Choroid plexus epithelial cell (primary cell): ENCODE data around the gene ICOS.
"Not testable (repeated sequence)": the region's sequence is repeated elsewhere in the genome, so short reads cannot be mapped to it uniquely, and the experiment has no call there.

Experiments
- DNase-seq: peaks from one replicate; pipeline ENCODE4 v3.0.0-alpha.2; 2010; ENCODE audit warnings: low read depth
- H3K4me3 ChIP-seq: 2 replicates; pipeline ENCODE4 v1.5.1; 2011; ENCODE audit warnings: low read depth, mild to moderate bottlenecking, control low read depth, low read length, moderate library complexity
- TF ChIP-seq, protein P1 (sequence below): conservative IDR thresholded peaks from 2 replicates; pipeline ENCODE4 v1.5.1; 2011; ENCODE audit warnings: low read depth, mild to moderate bottlenecking, control low read depth, inconsistent platforms, low read length, moderate library complexity

ICOS gene

DNA sequence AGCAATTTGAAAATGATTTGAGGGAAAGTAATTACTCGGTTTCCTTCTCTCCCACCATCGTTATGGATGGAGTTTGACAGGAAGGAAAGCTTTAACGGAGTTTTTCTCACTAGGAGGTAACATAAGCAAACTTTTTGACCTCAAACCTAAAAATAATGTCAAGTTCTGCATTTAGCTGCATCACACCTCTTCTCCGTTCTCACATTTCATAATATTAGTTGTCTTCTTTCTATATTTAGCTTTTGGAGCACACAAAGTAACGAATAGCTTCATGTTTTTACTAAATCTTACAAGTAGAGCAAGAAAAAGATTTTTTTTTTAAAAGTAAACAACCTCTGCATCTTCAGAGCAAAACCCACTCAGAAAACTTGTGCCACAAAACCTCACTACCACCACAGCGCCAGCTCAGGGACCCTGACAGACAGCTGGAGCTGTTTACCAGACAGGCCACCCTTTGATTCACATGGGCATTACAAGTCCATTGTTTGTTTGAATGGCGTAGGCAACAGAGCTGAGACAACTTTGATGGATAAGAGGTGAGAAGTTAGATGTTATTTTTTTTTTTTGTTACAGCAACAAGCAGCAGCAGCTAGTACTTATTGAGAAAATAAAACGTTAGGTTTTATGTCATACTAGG, 21.9 kb upstream of the ICOS start:
- DNase-seq: peak; percentile 36
- TF ChIP-seq, protein P1, sequence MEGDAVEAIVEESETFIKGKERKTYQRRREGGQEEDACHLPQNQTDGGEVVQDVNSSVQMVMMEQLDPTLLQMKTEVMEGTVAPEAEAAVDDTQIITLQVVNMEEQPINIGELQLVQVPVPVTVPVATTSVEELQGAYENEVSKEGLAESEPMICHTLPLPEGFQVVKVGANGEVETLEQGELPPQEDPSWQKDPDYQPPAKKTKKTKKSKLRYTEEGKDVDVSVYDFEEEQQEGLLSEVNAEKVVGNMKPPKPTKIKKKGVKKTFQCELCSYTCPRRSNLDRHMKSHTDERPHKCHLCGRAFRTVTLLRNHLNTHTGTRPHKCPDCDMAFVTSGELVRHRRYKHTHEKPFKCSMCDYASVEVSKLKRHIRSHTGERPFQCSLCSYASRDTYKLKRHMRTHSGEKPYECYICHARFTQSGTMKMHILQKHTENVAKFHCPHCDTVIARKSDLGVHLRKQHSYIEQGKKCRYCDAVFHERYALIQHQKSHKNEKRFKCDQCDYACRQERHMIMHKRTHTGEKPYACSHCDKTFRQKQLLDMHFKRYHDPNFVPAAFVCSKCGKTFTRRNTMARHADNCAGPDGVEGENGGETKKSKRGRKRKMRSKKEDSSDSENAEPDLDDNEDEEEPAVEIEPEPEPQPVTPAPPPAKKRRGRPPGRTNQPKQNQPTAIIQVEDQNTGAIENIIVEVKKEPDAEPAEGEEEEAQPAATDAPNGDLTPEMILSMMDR: no peak
- H3K4me3 ChIP-seq: no peak overlapping the region

DNA sequence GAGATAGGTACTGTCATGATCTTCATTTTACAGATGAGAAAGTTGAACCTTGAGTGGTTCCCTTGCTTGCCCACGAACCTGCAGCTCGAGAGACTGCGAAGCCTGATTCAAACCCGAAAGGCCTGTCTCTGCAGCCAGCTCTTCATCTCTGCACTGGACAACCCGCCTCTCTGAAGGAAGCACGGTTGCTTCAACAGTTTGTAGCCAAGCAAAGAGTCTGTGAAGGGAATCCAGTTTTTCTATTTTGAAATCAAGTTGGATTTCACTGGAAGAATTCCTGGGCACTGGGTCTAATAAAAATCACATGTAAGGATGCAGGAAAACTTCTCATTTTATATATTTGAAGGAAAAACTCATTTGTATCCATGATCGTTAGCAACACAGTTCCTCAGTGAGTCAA, 21.3 kb upstream of the ICOS start:
- no peak overlapping the region for H3K4me3 ChIP-seq
- TF ChIP-seq, protein P1: no peak
- DNase-seq: no peak

DNA sequence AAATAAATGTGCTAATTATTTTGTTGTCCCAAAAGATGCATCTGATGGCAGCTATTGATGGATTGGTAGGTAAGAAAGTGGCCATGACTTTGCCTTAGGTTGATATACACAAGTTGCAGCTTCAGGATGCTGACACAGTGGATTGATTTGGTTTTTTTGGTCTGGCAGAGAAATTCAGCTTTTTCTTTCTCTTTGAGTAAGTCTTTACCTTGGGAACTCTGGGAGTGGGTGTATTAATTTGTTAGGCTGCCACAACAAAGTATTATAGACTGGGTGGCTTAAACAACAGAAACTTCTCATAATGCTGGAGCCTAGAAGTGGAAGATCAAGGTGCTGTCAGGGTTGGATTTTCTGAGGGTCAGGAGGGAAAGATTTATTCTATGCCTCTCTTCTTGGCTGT, 19.8 kb upstream of the ICOS start:
- TF ChIP-seq, protein P1: no peak
- no peak overlapping the region for H3K4me3 ChIP-seq
- DNase-seq: no peak

DNA sequence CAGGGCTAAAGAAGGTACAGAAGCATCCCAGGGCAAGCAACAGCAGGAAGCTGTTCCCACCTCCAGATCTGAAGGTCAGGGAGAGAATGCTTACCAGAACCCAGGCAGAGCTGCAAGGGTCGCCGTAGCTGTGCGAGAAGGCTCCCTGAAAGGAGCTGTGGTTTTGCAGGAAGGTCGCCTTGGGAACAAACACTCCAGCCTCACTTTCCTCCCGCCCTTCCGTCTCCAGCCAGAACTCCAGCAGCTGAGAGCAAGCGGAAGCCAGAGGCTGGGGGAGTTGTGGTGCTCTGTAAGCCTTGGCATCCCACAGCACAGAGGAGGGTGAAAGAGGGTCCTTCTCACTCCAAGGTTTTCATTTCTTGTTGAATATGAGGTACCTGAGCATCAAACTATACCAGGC, 18.3 kb upstream of the ICOS start:
- H3K4me3 ChIP-seq: no peak overlapping the region
- no peak for DNase-seq
- TF ChIP-seq, protein P1: no peak

DNA sequence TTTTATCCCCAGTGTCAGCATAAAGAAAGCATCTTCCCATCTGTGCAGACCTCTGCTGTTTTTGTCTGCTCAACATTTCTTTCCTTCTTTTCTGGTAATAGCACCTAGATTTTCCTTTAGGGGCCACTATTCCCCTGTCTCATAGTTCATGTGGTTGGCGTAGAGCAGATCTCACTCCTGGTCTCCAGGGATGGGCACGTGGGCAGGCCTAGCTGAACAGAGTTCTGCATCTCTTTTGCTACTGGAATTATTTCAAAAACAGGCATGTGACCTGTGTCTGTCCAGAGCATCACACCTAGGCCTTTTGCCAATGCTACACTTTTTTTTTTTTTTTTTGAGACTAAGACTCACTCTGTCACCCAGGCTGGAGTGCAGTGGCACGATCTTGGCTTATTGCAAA, 17.7 kb upstream of the ICOS start:
- TF ChIP-seq, protein P1: no peak
- no peak for DNase-seq

DNA sequence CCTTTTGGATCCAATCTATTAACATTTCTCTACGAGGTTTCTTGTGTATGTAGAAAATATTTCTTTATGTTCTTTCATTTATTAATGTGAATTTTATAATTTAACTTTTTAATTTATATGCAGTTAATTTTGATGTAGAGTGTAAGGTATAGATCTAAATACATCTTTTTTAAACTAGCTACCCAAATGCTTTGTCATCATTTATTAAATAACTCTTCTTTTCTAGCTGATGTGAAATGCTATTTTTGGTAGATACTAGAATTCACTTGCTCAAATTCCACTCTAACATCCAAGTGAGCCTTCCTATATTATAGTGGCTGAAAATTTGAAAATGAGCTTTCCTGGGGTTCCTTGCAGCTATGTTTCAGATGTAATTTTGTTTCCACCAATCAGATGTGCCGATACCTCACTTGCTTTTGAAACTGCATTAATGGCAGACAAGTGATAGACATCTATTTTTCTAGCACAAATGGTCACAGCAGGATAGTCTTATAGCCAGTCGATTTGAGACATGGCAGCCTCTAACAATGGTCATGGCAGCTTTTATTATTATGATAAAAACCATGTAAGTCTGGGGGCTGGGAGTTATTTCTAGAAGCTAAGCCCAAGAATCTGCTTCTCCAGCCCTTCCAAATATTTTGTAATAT, 10.9 kb upstream of the ICOS start:
- TF ChIP-seq, protein P1: no peak
- DNase-seq: no peak
- no peak overlapping the region for H3K4me3 ChIP-seq

More for the DNA sequence above, 17.7 kb upstream of the ICOS start:
- no peak overlapping the region for H3K4me3 ChIP-seq

DNA sequence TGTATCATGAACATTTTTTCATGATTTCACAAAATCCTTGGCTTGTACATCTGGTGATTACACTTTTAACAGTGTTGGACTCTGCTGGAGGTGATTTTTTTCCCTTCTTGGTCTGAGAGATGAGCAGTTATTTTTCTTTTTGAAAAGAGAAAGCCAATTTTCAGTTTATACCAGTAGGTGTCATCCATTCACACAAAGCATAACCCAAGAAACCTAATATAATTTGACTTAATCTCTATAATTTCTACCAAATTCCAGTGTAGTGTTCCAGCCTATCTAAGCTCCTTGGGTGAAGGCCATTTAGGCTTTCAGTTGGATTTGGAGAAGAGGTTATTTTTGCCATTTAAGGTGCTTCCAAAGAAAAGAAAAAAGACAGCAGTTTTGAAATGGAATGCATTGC, 7.7 kb upstream of the ICOS start:
- DNase-seq: peak; percentile 52
- no peak overlapping the region for H3K4me3 ChIP-seq
- TF ChIP-seq, protein P1: peak; percentile 55

DNA sequence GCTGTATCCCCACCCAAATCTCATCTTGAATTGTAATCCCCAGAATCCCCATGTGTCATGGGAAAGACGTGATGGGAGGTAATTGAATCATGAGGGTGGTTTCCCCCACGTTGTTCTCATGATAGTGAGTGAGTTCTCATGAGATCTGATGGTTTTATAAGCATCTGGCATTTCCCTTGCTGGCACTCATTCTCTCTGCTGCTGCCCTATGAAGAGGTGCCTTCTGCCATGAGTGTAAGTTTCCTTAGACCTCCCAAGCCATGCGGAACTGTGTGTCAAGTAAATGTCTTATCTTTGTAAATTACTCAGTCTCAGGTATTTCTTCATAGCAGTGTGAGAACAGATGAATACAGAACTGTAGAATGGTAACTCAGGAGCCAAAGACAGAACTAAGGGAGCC, 5.3 kb upstream of the ICOS start:
- DNase-seq, H3K4me3 ChIP-seq: not testable (repeated sequence)
